CD14-positive monocyte (primary cell): ENCODE results near the gene PDCD11. TPM values are rescaled to one million over a fixed set of nuclear protein-coding genes. Genes with fewer than 3 reads are reported as not detected.

Source experiments
- DNase-seq, 3 donors: peaks; one replicate each; pipeline ENCODE4 v3.0.0-alpha.2; 2011 to 2022
- H2AFZ ChIP-seq: 2 replicates; pipeline ENCODE4 v1.6.0; 2012; ENCODE audit warnings: mild to moderate bottlenecking, low read depth, low read length, inconsistent platforms; ENCODE audit not compliant: insufficient read depth, poor library complexity, severe bottlenecking
- H3K27ac ChIP-seq, 2 donors: 1 replicate in 1 of 2; 2 replicates in 1 of 2; pipeline ENCODE4 v1.5.1; 2012 to 2013; ENCODE audit warnings: low read length in 2 of 2, control low read depth in 1 of 2, inconsistent platforms in 1 of 2, low read depth in 1 of 2, mild to moderate bottlenecking in 1 of 2
- H3K27me3 ChIP-seq, 2 donors: one replicate each; pipeline versions ENCODE4 v1.6.0 to v1.6.1; 2011 to 2013; ENCODE audit warnings: low read length in 2 of 2; ENCODE audit not compliant: control insufficient read depth in 2 of 2, insufficient read depth in 2 of 2
- H3K36me3 ChIP-seq, 2 donors: replicated peaks in 1 of 2; 1 replicate in 1 of 2; 2 replicates in 1 of 2; pipeline versions ENCODE4 v1.5.1 to v1.6.1; 2012 to 2013; ENCODE audit warnings: low read length in 2 of 2, control low read depth in 1 of 2, inconsistent platforms in 1 of 2, mild to moderate bottlenecking in 1 of 2; ENCODE audit not compliant: insufficient read depth in 2 of 2, control insufficient read depth in 1 of 2
- H3K4me1 ChIP-seq, 2 donors: 1 replicate in 1 of 2; 2 replicates in 1 of 2; pipeline versions ENCODE4 v1.5.1 to v1.6.1; 2012 to 2013; ENCODE audit warnings: low read length in 2 of 2, control low read depth in 1 of 2, inconsistent platforms in 1 of 2, mild to moderate bottlenecking in 1 of 2, moderate library complexity in 1 of 2; ENCODE audit not compliant: insufficient read depth in 2 of 2, control insufficient read depth in 1 of 2
- H3K4me2 ChIP-seq: replicated peaks from 2 replicates; pipeline ENCODE3; 2012; ENCODE audit warnings: low read length, moderate library complexity, mild to moderate bottlenecking; ENCODE audit not compliant: poor library complexity, severe bottlenecking; ENCODE audit errors: extremely low read depth
- H3K4me3 ChIP-seq, 3 experiments: fragments of 200-600 bp in 1 of 3; sonication (generic) in 1 of 3; replicated peaks in 1 of 3; 1 replicate in 2 of 3; 2 replicates in 1 of 3; pipeline ENCODE4 v1.5.1; 2011 to 2013; ENCODE audit warnings: low read length in 3 of 3, mild to moderate bottlenecking in 3 of 3, control low read depth in 2 of 3, low read depth in 2 of 3, inconsistent platforms in 1 of 3, moderate library complexity in 1 of 3
- H3K79me2 ChIP-seq: 2 replicates; pipeline ENCODE4 v1.6.0; 2012; ENCODE audit warnings: mild to moderate bottlenecking, control low read depth, inconsistent platforms, low read length, moderate library complexity; ENCODE audit not compliant: insufficient read depth
- H3K9ac ChIP-seq: 2 replicates; pipeline ENCODE4 v1.6.0; 2017; ENCODE audit warnings: low read length, mild to moderate bottlenecking; ENCODE audit not compliant: insufficient read depth, poor library complexity, severe bottlenecking
- H3K9me3 ChIP-seq, 2 donors: replicated peaks in 1 of 2; 1 replicate in 1 of 2; 2 replicates in 1 of 2; pipeline versions ENCODE4 v1.5.1 to v1.6.1; 2012 to 2013; ENCODE audit warnings: low read length in 2 of 2, control low read depth in 1 of 2; ENCODE audit not compliant: control insufficient read depth in 1 of 2, insufficient read depth in 1 of 2
- H4K20me1 ChIP-seq: 2 replicates; pipeline ENCODE4 v1.6.0; 2012; ENCODE audit warnings: mild to moderate bottlenecking, low read length, control low read depth, moderate library complexity; ENCODE audit not compliant: insufficient read depth
- H3K27ac Mint-ChIP-seq, 7 donors: one replicate each; pipeline ENCODE4 v1.8.0; 2020; ENCODE audit warnings: mild to moderate bottlenecking in 7 of 7, mixed read lengths in 7 of 7, moderate library complexity in 6 of 7, inconsistent platforms in 2 of 7
- H3K27me3 Mint-ChIP-seq, 3 donors: one replicate each; pipeline ENCODE4 v1.8.0; 2021 to 2022; ENCODE audit warnings: low read depth in 3 of 3, mild to moderate bottlenecking in 3 of 3, mixed read lengths in 3 of 3, moderate library complexity in 3 of 3, inconsistent platforms in 1 of 3
- H3K36me3 Mint-ChIP-seq, 2 donors: one replicate each; pipeline ENCODE4 v1.8.0; 2020; ENCODE audit warnings: mixed read lengths in 2 of 2, inconsistent platforms in 1 of 2, mild to moderate bottlenecking in 1 of 2
- H3K4me1 Mint-ChIP-seq: one replicate; pipeline ENCODE4 v1.8.0; 2020; ENCODE audit warnings: mild to moderate bottlenecking, mixed read lengths
- H3K4me3 Mint-ChIP-seq, 2 donors: one replicate each; pipeline ENCODE4 v1.8.0; 2020; ENCODE audit warnings: mild to moderate bottlenecking in 2 of 2, mixed read lengths in 2 of 2, moderate library complexity in 1 of 2
- H3K9me3 Mint-ChIP-seq, 7 donors: one replicate each; pipeline ENCODE4 v1.8.0; 2020 to 2022; ENCODE audit warnings: mixed read lengths in 7 of 7, mild to moderate bottlenecking in 6 of 7, moderate library complexity in 6 of 7, inconsistent platforms in 2 of 7
- WGBS: methylation state at CpG from one replicate; pipeline ENCODE4 v1.1.5; 2013; ENCODE audit warnings: missing lambda C conversion rate; ENCODE audit not compliant: insufficient coverage; 5-methylcytosine and 5-hydroxymethylcytosine counted together
- intact Hi-C, 2 donors: fragments of 100-400 bp; cut with micrococcal nuclease; formaldehyde crosslinking; loops; one replicate each; pipeline versions ENCODE4 v1.15.0 to v1.15.1; 2023
- polyA plus RNA-seq, 3 donors: library from polyadenylated mRNA; depleted of rRNA in 1 of 3; unstranded in 2 of 3; stranded (reverse) in 1 of 3; fragments of 300-500 nt in 2 of 3; fragments of >200 nt in 1 of 3; fragmentation: Illumina TruSeq in 2 of 3; gene quantifications; 1 replicate in 2 of 3; 2 replicates in 1 of 3; pipeline ENCODE4 v1.2.3, GENCODE V29; 2012 to 2021
- TF ChIP-seq, protein P1 (sequence below): fragments of 200-600 bp; IDR thresholded peaks from one replicate; pipeline ENCODE4 v1.8.0; 2022; ENCODE audit warnings: antibody characterized with exemption, mild to moderate bottlenecking

The PDCD11 gene
- polyA plus RNA-seq, 3 donors: 2.9 to 9.7 (median 3.3) TPM

DNA sequence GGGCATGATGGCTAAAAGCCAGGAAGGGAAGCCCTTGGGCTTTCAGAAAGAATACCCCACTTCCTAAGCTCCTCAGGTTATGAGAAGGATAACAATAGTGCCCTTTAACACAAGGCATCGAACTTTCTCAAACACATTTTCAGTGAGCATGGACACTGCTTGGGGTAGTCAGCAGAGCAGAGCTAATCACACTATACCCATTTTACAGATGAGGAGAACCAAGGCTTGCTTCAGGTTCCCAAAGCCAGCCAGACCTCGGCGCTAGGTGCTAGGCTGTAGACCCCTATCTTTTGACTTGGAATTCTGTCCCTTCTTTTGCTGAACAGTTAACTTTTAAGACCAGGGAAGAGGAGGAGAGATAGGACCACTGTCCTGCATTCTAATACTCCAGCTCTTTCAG lies 98.9 kb downstream of the PDCD11 start:
- H3K4me1 ChIP-seq: peaks cover 6 to 15% of the 10 kb centered on the region in 2 donors
- no peak overlapping the region for H3K4me2 ChIP-seq
- TF ChIP-seq, protein P1, sequence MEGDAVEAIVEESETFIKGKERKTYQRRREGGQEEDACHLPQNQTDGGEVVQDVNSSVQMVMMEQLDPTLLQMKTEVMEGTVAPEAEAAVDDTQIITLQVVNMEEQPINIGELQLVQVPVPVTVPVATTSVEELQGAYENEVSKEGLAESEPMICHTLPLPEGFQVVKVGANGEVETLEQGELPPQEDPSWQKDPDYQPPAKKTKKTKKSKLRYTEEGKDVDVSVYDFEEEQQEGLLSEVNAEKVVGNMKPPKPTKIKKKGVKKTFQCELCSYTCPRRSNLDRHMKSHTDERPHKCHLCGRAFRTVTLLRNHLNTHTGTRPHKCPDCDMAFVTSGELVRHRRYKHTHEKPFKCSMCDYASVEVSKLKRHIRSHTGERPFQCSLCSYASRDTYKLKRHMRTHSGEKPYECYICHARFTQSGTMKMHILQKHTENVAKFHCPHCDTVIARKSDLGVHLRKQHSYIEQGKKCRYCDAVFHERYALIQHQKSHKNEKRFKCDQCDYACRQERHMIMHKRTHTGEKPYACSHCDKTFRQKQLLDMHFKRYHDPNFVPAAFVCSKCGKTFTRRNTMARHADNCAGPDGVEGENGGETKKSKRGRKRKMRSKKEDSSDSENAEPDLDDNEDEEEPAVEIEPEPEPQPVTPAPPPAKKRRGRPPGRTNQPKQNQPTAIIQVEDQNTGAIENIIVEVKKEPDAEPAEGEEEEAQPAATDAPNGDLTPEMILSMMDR: no peak
- no peaks in the 10 kb centered on the region for H3K79me2 ChIP-seq
- Mint-ChIP-seq H3K9me3 (peaks cover 0 to 7% (median 4%) of the 10 kb centered on the region in 7 donors), H3K4me1 (peaks cover 10% of the 10 kb centered on the region), H3K27ac (peak overlapping the region in 1 of 7 donors; percentile 58), H3K36me3 (peaks cover 3 to 4% of the 10 kb centered on the region in 2 donors), H3K27me3 (peaks cover 56 to 70% (median 65%) of the 10 kb centered on the region in 3 donors), H3K4me3 (peak overlapping the region in 1 of 2 donors; percentile 88)
- no peak overlapping the region for H3K27ac ChIP-seq
- H3K9me3 ChIP-seq: peaks cover 0 to 14% of the 10 kb centered on the region in 2 donors
- no peaks in the 10 kb centered on the region for H3K36me3 ChIP-seq
- H4K20me1 ChIP-seq: no peaks in the 10 kb centered on the region
- intact Hi-C loops: no loop called here
- DNase-seq: no peak
- no peak overlapping the region for H3K4me3 ChIP-seq
- no peak overlapping the region for H2AFZ ChIP-seq
- 100% methylated on average over 1 of the region's 3 CpGs for WGBS
- H3K27me3 ChIP-seq: peaks cover 39 to 60% of the 10 kb centered on the region in 2 donors
- H3K9ac ChIP-seq: no peak overlapping the region

Other genes with a start within 250 kb of the PDCD11 start
- gene NT5C2, start 203.4 kb upstream of the PDCD11 start, polyA plus RNA-seq: 100 to 1,000 TPM in 1 of 3 donors, 10 to 100 TPM in 2; 68.6 to 116 (median 81.8) TPM
- gene RPEL1, start 150.7 kb upstream of the PDCD11 start, polyA plus RNA-seq: not detected
- gene INA, start 119.5 kb upstream of the PDCD11 start, polyA plus RNA-seq: not detected
- gene PCGF6, start 45.5 kb upstream of the PDCD11 start, polyA plus RNA-seq: 1 to 10 TPM; 3.4 to 6.2 (median 4.6) TPM
- gene TAF5, start 28.6 kb upstream of the PDCD11 start, polyA plus RNA-seq: 1 to 10 TPM; 1.0 to 2.4 (median 2.4) TPM
- 100 to 1,000 TPM; 285 to 531 (median 529) TPM for gene ATP5MK, start 151 bp upstream of the PDCD11 start, polyA plus RNA-seq
- 10 to 100 TPM; 48.4 to 80.7 (median 66.5) TPM for gene CALHM2, start 55.7 kb downstream of the PDCD11 start, polyA plus RNA-seq
- gene CALHM1, start 62.3 kb downstream of the PDCD11 start, polyA plus RNA-seq: not detected
- gene CALHM3, start 82.6 kb downstream of the PDCD11 start, polyA plus RNA-seq: under 1 TPM in 2 of 3 donors, not detected in 1; 0.04 to 0.62 TPM
- gene NEURL1, start 97.1 kb downstream of the PDCD11 start, polyA plus RNA-seq: 10 to 100 TPM in 1 of 3 donors, 1 to 10 TPM in 2; 3.0 to 17.2 (median 3.3) TPM